GM11168 (cell line): ENCODE data around the gene LITAF.

ENCODE experiments used
- in situ Hi-C: fragments of 300-500 bp; cut with MboI; formaldehyde crosslinking; loops from one replicate; pipeline ENCODE4 v1.12.0; 2022; ENCODE audit warnings: low sequenced_read_pairs; ENCODE audit not compliant: unreplicated experiment

LITAF gene

GRCh38 chr16:11586856-11587642 is at the start of gene LITAF:
LITAF (minus strand) TSS chr16:11586919; CDS start chr16:11556730, 30,189 bp downstream.
- in situ Hi-C loops, result no loop called here

- in situ Hi-C loops, result loop anchor here (25.0 kb wide), 1 partner anchor 674 kb away; no protein-coding TSS in a partner anchor
These were observed 49.5 kb upstream of the LITAF start for GRCh38 chr16:11636172-11636721.

DNA sequence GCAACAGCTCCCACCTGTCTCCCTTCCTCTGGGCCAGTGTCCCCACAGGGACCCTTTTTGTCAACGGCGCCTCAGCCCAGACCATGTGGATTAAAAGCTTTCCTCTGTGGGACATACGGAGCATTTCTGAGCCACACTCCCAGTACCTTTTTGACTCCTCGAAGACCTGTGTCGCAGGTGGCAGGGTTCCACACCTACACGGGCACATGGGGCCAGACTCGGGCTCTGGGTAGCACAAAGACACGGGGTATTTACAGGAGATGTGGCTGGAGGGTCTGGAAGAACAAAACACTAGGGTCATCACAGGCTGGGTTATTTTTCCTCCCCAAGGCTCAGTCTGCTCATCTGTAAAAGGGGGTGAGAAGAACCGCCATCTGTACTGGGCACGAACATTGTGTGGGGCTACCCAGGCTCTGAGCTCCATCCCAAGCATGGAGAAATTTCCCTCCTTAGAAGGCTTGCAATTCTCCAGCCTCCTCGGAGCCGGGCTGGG is 49.0 kb upstream of the LITAF start:
- in situ Hi-C loops, result loop anchor here (25.0 kb wide), 1 partner anchor 673 kb away; no protein-coding TSS in a partner anchor

DNA sequence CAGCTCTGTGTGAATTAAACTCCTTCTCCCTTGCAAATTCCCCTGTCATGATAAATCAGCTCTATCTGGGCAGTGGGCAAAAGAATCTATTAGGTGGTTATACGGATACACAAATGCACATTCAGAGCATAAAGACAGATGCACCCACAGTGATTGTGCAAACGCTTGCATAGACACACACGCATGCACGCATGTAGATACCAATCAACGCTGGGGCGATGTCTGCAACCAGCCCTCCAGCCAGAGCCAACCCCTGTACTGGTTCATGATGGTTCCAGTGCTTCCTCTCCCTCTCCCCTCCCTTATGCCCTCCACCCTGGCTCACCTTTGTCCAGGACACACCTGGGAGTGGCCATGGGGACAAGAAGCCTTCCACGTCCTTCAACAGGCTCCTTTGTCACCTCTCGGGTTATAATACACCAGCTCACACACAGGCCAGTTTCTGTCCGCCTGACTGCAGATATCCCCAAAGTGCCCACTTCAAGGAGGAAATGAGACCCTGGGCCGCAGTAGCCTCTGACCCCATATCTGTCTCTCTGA is 48.5 kb upstream of the LITAF start:
- in situ Hi-C loops, result loop anchor here (25.0 kb wide), 1 partner anchor 673 kb away; no protein-coding TSS in a partner anchor

GRCh38 chr16:11634312-11634711 is 47.6 kb upstream of the LITAF start:
- in situ Hi-C loops, result loop anchor here (25.0 kb wide), 1 partner anchor 672 kb away; no protein-coding TSS in a partner anchor

DNA sequence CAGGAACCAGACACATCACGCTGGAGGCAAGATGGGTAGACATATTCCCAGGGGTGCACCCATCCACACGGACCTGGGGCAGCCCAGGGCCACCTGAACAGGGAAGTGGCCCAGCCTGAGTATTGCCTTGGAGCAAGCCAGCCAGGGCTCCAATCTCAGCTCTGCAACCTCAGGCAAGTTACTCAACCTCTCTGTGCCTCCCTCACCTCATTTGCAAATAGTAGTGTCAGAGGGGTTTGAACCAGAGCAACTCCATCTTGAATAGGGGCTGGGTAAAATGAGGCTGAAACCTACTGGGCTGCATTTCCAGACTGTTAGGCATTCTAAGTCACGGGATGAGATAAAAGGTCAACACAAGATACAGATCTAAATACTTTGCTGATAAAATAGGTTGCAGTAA is 46.4 kb upstream of the LITAF start:
- in situ Hi-C loops, result loop anchor here (25.0 kb wide), 1 partner anchor 671 kb away; no protein-coding TSS in a partner anchor

- in situ Hi-C loops, result loop anchor here (25.0 kb wide), 1 partner anchor 670 kb away; no protein-coding TSS in a partner anchor
These were observed 45.8 kb upstream of the LITAF start for GRCh38 chr16:11632455-11632939.

DNA sequence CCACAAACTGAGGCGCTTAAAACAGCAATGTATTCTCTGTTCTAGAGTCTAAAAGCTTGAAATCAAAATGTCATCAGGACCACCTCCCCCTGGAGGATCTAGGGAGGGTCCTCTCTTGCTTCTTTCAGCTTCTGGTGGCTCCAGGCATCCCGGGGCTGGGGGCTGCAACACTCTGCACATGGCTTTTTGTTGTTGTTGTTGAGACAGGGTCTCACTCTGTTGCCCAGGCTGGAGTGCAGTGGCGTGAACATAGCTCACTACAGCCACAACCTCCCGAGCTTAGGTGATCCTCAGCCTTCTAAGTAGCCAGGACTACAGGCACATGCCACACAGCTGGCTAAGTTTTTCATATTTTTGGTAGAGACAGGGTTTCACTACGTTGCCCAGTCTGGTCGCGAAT is 44.5 kb upstream of the LITAF start:
- in situ Hi-C loops, result loop anchor here (25.0 kb wide), 1 partner anchor 669 kb away; no protein-coding TSS in a partner anchor

DNA sequence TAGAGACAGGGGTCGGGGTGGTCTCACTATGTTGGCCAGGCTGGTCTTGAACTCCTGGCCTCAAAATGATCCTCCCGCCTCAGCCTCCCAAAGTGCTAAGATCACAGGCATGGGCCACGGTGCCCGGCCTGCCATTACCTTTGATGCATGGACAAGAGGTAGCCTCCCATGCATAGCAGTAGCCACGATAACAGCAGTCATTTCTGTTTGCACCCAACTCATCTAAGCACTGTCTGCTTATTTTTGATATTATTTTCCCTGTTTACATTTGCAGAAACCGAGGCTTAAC is 44.0 kb upstream of the LITAF start:
- in situ Hi-C loops, result loop anchor here (25.0 kb wide), 1 partner anchor 668 kb away; no protein-coding TSS in a partner anchor

DNA sequence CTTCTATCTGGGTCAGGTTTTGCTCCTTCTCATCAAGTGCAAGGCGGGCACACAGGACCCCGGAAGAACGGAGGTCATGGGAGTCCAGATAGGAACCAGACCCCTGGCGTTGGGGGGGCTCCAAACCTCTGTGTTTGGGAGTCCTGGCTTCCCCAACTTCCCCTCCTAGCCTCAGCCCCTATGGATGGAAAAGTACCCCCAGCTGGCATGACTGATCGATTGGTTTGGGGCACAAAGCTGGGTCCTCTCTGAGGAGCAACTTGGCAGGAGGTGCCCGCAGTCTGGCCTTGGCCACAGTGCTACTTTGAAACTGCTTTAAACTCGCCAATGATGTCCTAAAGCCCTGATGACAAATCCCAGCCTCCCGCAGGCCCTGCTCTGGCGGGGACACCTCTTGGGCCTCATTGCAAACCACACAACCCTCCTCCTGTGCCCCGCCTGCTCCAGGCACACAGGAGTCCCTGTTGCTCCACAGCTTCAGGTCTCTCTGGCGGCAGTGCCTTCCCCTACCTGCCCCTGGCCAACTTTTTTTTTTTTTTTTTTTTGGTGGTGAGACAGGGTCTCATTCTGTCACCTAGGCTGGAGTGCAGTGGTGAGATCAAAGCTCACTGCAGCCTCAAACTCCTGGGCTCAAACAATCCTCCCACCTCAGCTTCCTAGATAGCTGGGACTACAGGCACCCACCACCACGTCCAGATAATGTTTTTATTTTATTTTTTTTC is 43.5 kb upstream of the LITAF start:
- in situ Hi-C loops, result loop anchor here (25.0 kb wide), 1 partner anchor 668 kb away; no protein-coding TSS in a partner anchor

DNA sequence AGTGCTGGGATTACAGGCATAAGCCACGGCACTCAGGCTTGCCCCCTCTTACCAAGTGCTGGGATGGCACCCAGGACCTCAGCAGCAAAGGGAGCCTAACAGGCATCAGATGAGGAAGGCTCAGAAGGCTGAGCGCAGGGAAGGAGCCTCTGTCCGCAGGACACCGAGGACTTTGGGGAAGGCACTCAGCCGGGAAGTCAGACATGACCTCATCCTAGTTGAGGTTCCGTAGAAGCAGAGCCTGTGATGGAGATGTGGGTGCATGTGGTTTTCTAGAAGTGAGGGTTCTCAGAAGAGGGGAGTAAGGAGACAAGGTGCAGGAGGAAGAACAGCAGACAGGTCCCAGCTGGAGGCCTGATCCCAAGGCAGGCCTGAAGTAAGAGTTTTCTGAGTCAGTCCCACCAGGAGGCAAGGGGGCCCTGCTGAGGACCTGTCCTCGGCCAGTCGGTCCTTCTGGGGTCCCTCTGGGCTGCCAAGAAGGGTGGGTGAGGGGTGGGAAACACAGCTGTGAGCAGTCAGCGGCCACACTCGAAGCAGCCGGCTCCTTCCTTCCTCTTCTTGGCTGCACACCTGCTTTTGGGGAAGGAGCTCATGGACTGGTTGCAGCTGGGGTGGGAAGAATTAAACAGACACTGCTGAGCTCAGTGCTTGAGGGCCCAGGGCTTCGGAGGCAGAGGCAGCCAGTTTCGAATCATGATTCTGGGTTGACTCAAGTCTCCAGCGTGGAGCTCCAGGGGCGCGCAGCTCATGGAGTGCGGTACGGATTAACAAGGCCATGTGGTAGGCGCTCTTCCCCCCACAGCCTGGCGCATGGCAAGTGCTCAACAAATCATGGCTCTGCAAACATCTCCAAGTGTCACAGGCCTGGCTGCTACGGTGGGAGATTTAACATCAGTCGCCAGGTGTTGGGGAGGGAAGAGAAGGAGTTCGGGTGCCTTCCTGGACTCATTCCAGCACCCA is 42.6 kb upstream of the LITAF start:
- in situ Hi-C loops, result loop anchor here (25.0 kb wide), 1 partner anchor 667 kb away; no protein-coding TSS in a partner anchor

DNA sequence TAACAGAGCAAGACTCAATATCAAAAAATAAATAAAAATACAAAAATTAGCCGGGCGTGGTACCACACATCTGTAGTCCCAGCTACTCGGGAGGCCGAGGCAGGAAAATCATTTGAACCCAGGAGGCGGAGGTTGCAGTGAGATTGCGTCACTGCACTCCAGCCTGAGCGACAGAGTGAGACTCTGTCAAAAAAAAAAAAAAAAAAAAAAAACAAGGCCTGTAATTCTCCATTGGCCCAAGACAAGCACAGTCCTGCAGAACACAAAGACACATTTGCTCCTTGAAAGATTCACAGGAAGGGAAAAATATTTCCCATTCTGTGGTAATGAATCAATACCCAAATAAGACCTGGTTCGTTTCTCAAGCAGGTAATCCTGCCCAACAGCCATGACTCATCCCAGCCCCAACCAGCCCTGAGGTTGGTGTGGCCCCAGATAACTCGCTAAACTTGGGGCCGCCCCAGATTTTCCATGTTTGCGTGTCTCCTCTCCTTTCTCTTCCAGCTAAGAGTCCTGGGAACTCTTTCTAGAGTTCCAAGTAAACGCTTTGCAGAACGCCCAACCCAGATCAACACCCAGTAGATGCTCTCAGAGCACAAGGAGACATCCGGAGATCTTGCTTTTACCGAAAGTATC is 41.2 kb upstream of the LITAF start:
- in situ Hi-C loops, result loop anchor here (25.0 kb wide), 1 partner anchor 666 kb away; no protein-coding TSS in a partner anchor

- in situ Hi-C loops, result loop anchor here (25.0 kb wide), 1 partner anchor 665 kb away; no protein-coding TSS in a partner anchor
These were observed 40.6 kb upstream of the LITAF start for GRCh38 chr16:11627292-11627663.

DNA sequence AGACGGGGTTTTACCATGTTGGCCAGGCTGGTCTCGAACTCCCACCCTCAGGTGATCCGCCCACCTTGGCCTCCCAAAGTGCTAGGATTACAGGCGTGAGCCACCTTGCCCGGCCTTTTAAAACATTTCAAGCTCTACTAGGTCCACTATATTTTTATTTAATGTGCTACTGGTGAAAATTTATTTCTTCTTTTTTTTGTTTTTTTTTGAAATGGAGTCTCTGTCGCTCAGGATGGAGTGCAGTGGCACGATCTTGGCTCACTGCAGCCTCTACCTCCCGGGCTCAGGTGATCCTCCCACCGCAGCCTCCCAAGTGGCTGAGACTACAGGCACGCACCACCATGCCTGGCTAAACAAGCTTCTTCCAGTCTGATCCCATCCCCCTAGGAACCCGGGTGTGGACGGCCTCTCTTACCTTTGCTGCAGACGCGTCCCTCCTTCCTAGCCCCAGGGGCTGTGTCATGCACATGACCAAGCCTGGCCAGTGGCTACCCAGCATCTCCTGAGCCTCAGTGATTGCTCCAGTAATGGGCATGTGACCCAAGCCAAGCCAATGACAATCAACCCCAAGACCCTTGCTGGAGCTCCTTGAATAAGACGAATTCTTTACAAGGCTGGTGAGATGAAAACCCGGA is 40.1 kb upstream of the LITAF start:
- in situ Hi-C loops, result loop anchor here (25.0 kb wide), 1 partner anchor 664 kb away; no protein-coding TSS in a partner anchor

- in situ Hi-C loops, result loop anchor here (25.0 kb wide), 1 partner anchor 663 kb away; no protein-coding TSS in a partner anchor
These were observed 39.0 kb upstream of the LITAF start for GRCh38 chr16:11625769-11626168.

- in situ Hi-C loops, result loop anchor here (25.0 kb wide), 1 partner anchor 663 kb away; no protein-coding TSS in a partner anchor
These were observed 38.2 kb upstream of the LITAF start for GRCh38 chr16:11624636-11625607.

DNA sequence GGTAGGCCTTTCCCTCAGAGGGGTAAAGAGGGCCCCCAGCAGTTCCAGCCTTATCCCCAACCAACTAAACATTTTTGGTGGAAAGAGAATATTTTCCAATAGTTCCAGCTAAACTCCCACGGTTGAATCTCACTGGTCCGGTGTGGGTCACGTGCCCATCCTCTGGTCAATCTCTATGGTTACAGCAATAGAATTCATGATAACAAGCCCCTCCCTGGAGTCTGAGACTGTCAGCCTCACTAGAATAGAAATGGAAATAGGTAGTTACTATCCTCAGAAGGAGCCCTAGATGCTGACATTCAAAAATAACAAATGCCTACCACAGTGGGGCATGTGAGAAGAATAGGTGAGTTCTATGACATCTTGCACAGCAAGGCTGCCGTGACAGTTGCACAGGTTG is 37.5 kb upstream of the LITAF start:
- in situ Hi-C loops, result no loop called here
